SU-DHL-6 (cell line): ENCODE results near the gene C8G.

ENCODE experiments used
- EZH2phosphoT487 ChIP-seq: fragments of 200-600 bp; sonication (generic), shearing (Covaris generic); conservative IDR thresholded peaks from 2 replicates; pipeline ENCODE4 v1.6.1; 2018; ENCODE audit warnings: mild to moderate bottlenecking, antibody characterized with exemption, low read length, moderate library complexity, mixed read lengths
- TF ChIP-seq, protein P1 (sequence below): fragments of 200-600 bp; sonication (generic); IDR thresholded peaks from one replicate; pipeline ENCODE4 v1.5.1; 2017; ENCODE audit warnings: antibody characterized with exemption, mild to moderate bottlenecking, low read length, moderate library complexity; ENCODE audit not compliant: insufficient read depth, poor library complexity, severe bottlenecking

DNA sequence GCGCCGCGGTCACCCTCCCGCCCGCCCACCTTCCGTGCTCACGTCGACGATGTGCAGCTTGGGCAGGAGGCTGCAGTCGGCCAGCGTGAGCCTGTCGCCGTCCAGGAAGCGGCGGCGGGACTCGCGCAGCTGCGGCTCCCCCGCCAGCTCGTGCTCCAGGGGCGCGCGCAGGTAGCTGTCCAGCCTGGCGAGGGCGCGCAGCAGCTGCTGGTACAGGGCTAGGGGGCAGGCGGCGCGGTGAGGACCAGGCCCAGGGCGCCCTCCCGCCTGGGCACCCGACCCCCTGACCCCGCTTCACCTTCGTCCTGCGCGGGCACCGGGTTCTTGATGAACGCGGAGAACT, 49.8 kb downstream of the C8G start:
- TF ChIP-seq, protein P1, sequence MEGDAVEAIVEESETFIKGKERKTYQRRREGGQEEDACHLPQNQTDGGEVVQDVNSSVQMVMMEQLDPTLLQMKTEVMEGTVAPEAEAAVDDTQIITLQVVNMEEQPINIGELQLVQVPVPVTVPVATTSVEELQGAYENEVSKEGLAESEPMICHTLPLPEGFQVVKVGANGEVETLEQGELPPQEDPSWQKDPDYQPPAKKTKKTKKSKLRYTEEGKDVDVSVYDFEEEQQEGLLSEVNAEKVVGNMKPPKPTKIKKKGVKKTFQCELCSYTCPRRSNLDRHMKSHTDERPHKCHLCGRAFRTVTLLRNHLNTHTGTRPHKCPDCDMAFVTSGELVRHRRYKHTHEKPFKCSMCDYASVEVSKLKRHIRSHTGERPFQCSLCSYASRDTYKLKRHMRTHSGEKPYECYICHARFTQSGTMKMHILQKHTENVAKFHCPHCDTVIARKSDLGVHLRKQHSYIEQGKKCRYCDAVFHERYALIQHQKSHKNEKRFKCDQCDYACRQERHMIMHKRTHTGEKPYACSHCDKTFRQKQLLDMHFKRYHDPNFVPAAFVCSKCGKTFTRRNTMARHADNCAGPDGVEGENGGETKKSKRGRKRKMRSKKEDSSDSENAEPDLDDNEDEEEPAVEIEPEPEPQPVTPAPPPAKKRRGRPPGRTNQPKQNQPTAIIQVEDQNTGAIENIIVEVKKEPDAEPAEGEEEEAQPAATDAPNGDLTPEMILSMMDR: no peak
- TF ChIP-seq EZH2phosphoT487: no peak
